SU-DHL-6 (cell line): ENCODE measurements around the gene GATD1.

Experiments used
- H2AFZ ChIP-seq: fragments of 200-600 bp; sonication (generic); 2 replicates; pipeline ENCODE4 v1.6.1; 2014; ENCODE audit warnings: low read depth, mild to moderate bottlenecking, moderate library complexity, mixed read lengths, antibody characterized with exemption, low read length; ENCODE audit not compliant: severe bottlenecking
- H3F3A ChIP-seq: fragments of 200-600 bp; shearing (Covaris generic); 2 replicates; pipeline ENCODE4 v1.6.0; 2016; ENCODE audit warnings: antibody characterized with exemption, mild to moderate bottlenecking; ENCODE audit not compliant: insufficient read depth
- H3K27ac ChIP-seq: fragments of 200-600 bp; sonication (generic); 2 replicates; pipeline ENCODE4 v1.5.1; 2016; ENCODE audit warnings: low read depth, mild to moderate bottlenecking, low read length, moderate library complexity, mixed read lengths
- H3K27me3 ChIP-seq: fragments of 200-600 bp; sonication (generic), shearing (Covaris generic); 2 replicates; pipeline ENCODE4 v1.6.0; 2014; ENCODE audit warnings: mild to moderate bottlenecking, low read length
- H3K36me3 ChIP-seq: fragments of 200-600 bp; sonication (generic); 2 replicates; pipeline ENCODE4 v1.6.1; 2014; ENCODE audit warnings: mild to moderate bottlenecking, low read length, mixed read lengths
- H3K4me2 ChIP-seq: fragments of 300-600, 200-600 bp; shearing (Covaris generic), sonication (generic); 2 replicates; pipeline ENCODE4 v1.6.0; 2014; ENCODE audit warnings: low read length, low read depth, mild to moderate bottlenecking; ENCODE audit not compliant: poor library complexity, severe bottlenecking
- H3K4me3 ChIP-seq: fragments of 200-600 bp; sonication (generic); 2 replicates; pipeline ENCODE4 v1.5.1; 2014; ENCODE audit warnings: antibody characterized with exemption, low read length, mild to moderate bottlenecking, mixed read lengths; ENCODE audit not compliant: insufficient read depth, poor library complexity, severe bottlenecking
- H3K79me2 ChIP-seq: fragments of 200-600 bp; sonication (generic); 2 replicates; pipeline ENCODE4 v1.6.1; 2014; ENCODE audit warnings: mild to moderate bottlenecking, low read length, moderate library complexity; ENCODE audit not compliant: insufficient read depth
- H3K9ac ChIP-seq: fragments of 200-600 bp; sonication (generic); 2 replicates; pipeline ENCODE4 v1.7.0; 2014; ENCODE audit warnings: mild to moderate bottlenecking, low read length
- H3K9me2 ChIP-seq: fragments of 200-600 bp; sonication (generic); replicated peaks from 2 replicates; pipeline ENCODE4 v1.6.1; 2014; ENCODE audit warnings: low read length; ENCODE audit not compliant: insufficient read depth
- H3K9me3 ChIP-seq: fragments of 200-600 bp; sonication (generic); 2 replicates; pipeline ENCODE4 v1.6.1; 2014; ENCODE audit warnings: low read length, mixed read lengths; ENCODE audit not compliant: insufficient read depth
- H4K20me1 ChIP-seq: fragments of 200-600 bp; sonication (generic); 2 replicates; pipeline ENCODE4 v1.6.1; 2014; ENCODE audit warnings: low read depth, mild to moderate bottlenecking, antibody characterized with exemption, low read length, moderate library complexity, mixed read lengths
- CTCF ChIP-seq: fragments of 200-600 bp; sonication (generic); IDR thresholded peaks from one replicate; pipeline ENCODE4 v1.5.1; 2017; ENCODE audit warnings: antibody characterized with exemption, mild to moderate bottlenecking, low read length, moderate library complexity; ENCODE audit not compliant: insufficient read depth, poor library complexity, severe bottlenecking
- EZH2phosphoT487 ChIP-seq: fragments of 200-600 bp; sonication (generic), shearing (Covaris generic); conservative IDR thresholded peaks from 2 replicates; pipeline ENCODE4 v1.6.1; 2018; ENCODE audit warnings: mild to moderate bottlenecking, antibody characterized with exemption, low read length, moderate library complexity, mixed read lengths

The GATD1 gene

GRCh38 chr11:794766-795633 lies 17.7 kb upstream of the GATD1 start:
- H3F3A ChIP-seq = peaks cover 8% of the 10 kb centered on the region; the same call in 1 of the 2 replicates
- no peaks in the 10 kb centered on the region for H3K9me3 ChIP-seq
- no peaks in the 10 kb centered on the region for H3K36me3 ChIP-seq
- peak overlapping the region; percentile 87 for H3K4me3 ChIP-seq
- H3K27ac ChIP-seq = no peak overlapping the region; the same call in 1 of the 2 replicates
- H4K20me1 ChIP-seq = peaks cover 2% of the 10 kb centered on the region; the same call in 1 of the 2 replicates
- H3K9ac ChIP-seq = peak overlapping the region; percentile 94
- H2AFZ ChIP-seq = no peak overlapping the region
- H3K79me2 ChIP-seq = peaks cover 15% of the 10 kb centered on the region; the same call in 1 of the 2 replicates
- H3K9me2 ChIP-seq = no peaks in the 10 kb centered on the region
- H3K27me3 ChIP-seq = no peaks in the 10 kb centered on the region
- H3K4me2 ChIP-seq = peak overlapping the region; percentile 80
- TF ChIP-seq EZH2phosphoT487 (no peak), CTCF (no peak)

GRCh38 chr11:794013-794765 lies 16.9 kb upstream of the GATD1 start:
- Histone ChIP-seq H3K9me3 (no peaks in the 10 kb centered on the region), H3K27ac (no peak overlapping the region), H3K4me2 (no peak overlapping the region), H3K27me3 (no peaks in the 10 kb centered on the region), H4K20me1 (peaks cover 2% of the 10 kb centered on the region; the same call in 1 of the 2 replicates), H2AFZ (no peak overlapping the region), H3K9ac (no peak overlapping the region), H3K79me2 (peaks cover 15% of the 10 kb centered on the region; the same call in 1 of the 2 replicates), H3K36me3 (no peaks in the 10 kb centered on the region), H3K4me3 (no peak overlapping the region), H3F3A (peaks cover 8% of the 10 kb centered on the region; the same call in 1 of the 2 replicates), H3K9me2 (no peaks in the 10 kb centered on the region)
- no peak for TF ChIP-seq CTCF
- no peak for TF ChIP-seq EZH2phosphoT487

GRCh38 chr11:793556-793955 lies 16.3 kb upstream of the GATD1 start:
- H3K79me2 ChIP-seq = peaks cover 15% of the 10 kb centered on the region; the same call in 1 of the 2 replicates
- H3K36me3 ChIP-seq = no peaks in the 10 kb centered on the region
- TF ChIP-seq EZH2phosphoT487 = no peak
- no peak for TF ChIP-seq CTCF
- no peaks in the 10 kb centered on the region for H3K9me2 ChIP-seq
- no peak overlapping the region for H2AFZ ChIP-seq
- no peaks in the 10 kb centered on the region for H3K27me3 ChIP-seq
- H3K9me3 ChIP-seq = no peaks in the 10 kb centered on the region
- no peak overlapping the region for H3K9ac ChIP-seq
- peaks cover 2% of the 10 kb centered on the region; the same call in 1 of the 2 replicates for H4K20me1 ChIP-seq
- no peak overlapping the region for H3K27ac ChIP-seq
- peaks cover 8% of the 10 kb centered on the region; the same call in 1 of the 2 replicates for H3F3A ChIP-seq
- no peak overlapping the region for H3K4me2 ChIP-seq
- no peak overlapping the region for H3K4me3 ChIP-seq
